GM12878 (cell line): Measurements from ENCODE around the gene MFSD12. TPM values are rescaled to one million over a fixed set of nuclear protein-coding genes. Genes with fewer than 3 reads are reported as not detected.

Experiments
- ATAC-seq: fragments of 200-7000 bp; cut with Tn5 transposase; 3 replicates; pipeline ENCODE4 v1.9.1; 2020; ENCODE audit warnings: mild to moderate bottlenecking, moderate library complexity
- BruUV-seq: library from RNA; stranded (reverse); fragments of 400-500 nt; replicated peaks from 2 replicates; lab custom pipeline; 2021; lab: Mats Ljungman, UMichigan
- CTCF ChIA-PET: fragments of 300-600 bp; sonication (Branson Sonifier 250); formaldehyde crosslinking; extraction: SDS; loops from one replicate; lab custom pipeline; 2021; ENCODE audit warnings: inconsistent platforms; lab: Yijun Ruan, JAX
- POLR2A ChIA-PET: fragments of 350-600 bp; formaldehyde crosslinking; extraction: SDS; loops from one replicate; lab custom pipeline; 2021; ENCODE audit warnings: inconsistent platforms; lab: Charles Lee
- RAD21 ChIA-PET: fragments of 300-600 bp; sonication (Branson Sonifier 250); formaldehyde crosslinking; loops from one replicate; lab custom pipeline; 2023; ENCODE audit warnings: antibody characterized with exemption; ENCODE audit not compliant: unreplicated experiment; lab: Charles Lee
- SMC1A ChIA-PET: fragments of 300-600 bp; sonication (Branson Sonifier 250); formaldehyde crosslinking; loops from one replicate; lab custom pipeline; 2023; ENCODE audit not compliant: unreplicated experiment, uncharacterized antibody; lab: Charles Lee
- DNase-seq: peaks from one replicate; pipeline ENCODE4 v3.0.0-alpha.2; 2011; ENCODE audit warnings: low read depth, low spot score
- FAIRE-seq: peaks from 3 replicates; lab custom pipeline; 2011; peaks lifted over from hg19 to GRCh38; lab: Jason Lieb, UNC
- H2AFZ ChIP-seq: 2 replicates; pipeline ENCODE4 v1.6.0; 2011; ENCODE audit warnings: low read depth, low read length, control low read depth; ENCODE audit not compliant: control insufficient read depth
- H3K27ac ChIP-seq: 2 replicates; pipeline ENCODE4 v1.5.1; 2011; ENCODE audit warnings: control low read depth; ENCODE audit not compliant: control insufficient read depth, insufficient read depth
- H3K27me3 ChIP-seq, 2 experiments: replicated peaks in 1 of 2; 2 replicates each; pipeline versions ENCODE4 v1.6.0 to v1.6.1; 2011; ENCODE audit warnings: low read length in 1 of 2; ENCODE audit not compliant: control insufficient read depth in 2 of 2, insufficient read depth in 2 of 2
- H3K36me3 ChIP-seq, 2 experiments: 2 replicates each; pipeline ENCODE4 v1.5.1; 2011; ENCODE audit warnings: low read length in 1 of 2; ENCODE audit not compliant: control insufficient read depth in 2 of 2, insufficient read depth in 2 of 2
- H3K4me1 ChIP-seq: 2 replicates; pipeline ENCODE4 v1.6.1; 2011; ENCODE audit warnings: mild to moderate bottlenecking, low read length, moderate library complexity, mixed read lengths; ENCODE audit not compliant: control insufficient read depth, insufficient read depth
- H3K4me2 ChIP-seq: 2 replicates; pipeline ENCODE4 v1.6.0; 2011; ENCODE audit warnings: control low read depth; ENCODE audit not compliant: control insufficient read depth, insufficient read depth
- H3K4me3 ChIP-seq: fragments of 200-600 bp; sonication (generic); 2 replicates; pipeline ENCODE4 v1.5.1; 2016
- H3K79me2 ChIP-seq: 2 replicates; pipeline ENCODE4 v1.6.0; 2011; ENCODE audit warnings: low read length; ENCODE audit not compliant: control insufficient read depth, insufficient read depth
- H3K9ac ChIP-seq: 2 replicates; pipeline ENCODE4 v1.8.0; 2011; ENCODE audit warnings: low read length, control low read depth, mixed read lengths; ENCODE audit not compliant: control insufficient read depth, insufficient read depth
- H3K9me3 ChIP-seq: replicated peaks from 3 replicates; pipeline ENCODE4 v1.5.1; 2011; ENCODE audit warnings: mild to moderate bottlenecking, low read length; ENCODE audit not compliant: control insufficient read depth, insufficient read depth
- H4K20me1 ChIP-seq: 2 replicates; pipeline ENCODE4 v1.6.0; 2011; ENCODE audit not compliant: control insufficient read depth, insufficient read depth
- ATF7 ChIP-seq: fragments of 450-650 bp; IDR thresholded peaks from 2 replicates; pipeline ENCODE4 v1.6.1; 2016; ENCODE audit warnings: low read depth, mild to moderate bottlenecking
- BHLHE40 ChIP-seq, 2 experiments: fragments of 450-650 bp in 1 of 2; IDR thresholded peaks; 2 replicates each; pipeline ENCODE4 v1.6.1; 2011 to 2017; ENCODE audit warnings: low read depth in 2 of 2, borderline replicate concordance in 1 of 2, improper control_type of control experiment in 1 of 2, low read length in 1 of 2, mild to moderate bottlenecking in 1 of 2
- CREB1 ChIP-seq: IDR thresholded peaks from 2 replicates; pipeline ENCODE4 v1.6.1; 2012; ENCODE audit warnings: low read depth, mild to moderate bottlenecking, inconsistent platforms
- DPF2 ChIP-seq: fragments of 450-650 bp; IDR thresholded peaks from 2 replicates; pipeline ENCODE4 v1.6.1; 2017; ENCODE audit warnings: mild to moderate bottlenecking
- GATAD2B ChIP-seq: fragments of 450-650 bp; conservative IDR thresholded peaks from 2 replicates; pipeline ENCODE4 v1.6.1; 2017; ENCODE audit warnings: low read depth, mild to moderate bottlenecking, moderate library complexity
- IKZF1 ChIP-seq: fragments of 450-650 bp; conservative IDR thresholded peaks from 2 replicates; pipeline ENCODE4 v1.6.1; 2017; ENCODE audit warnings: antibody characterized with exemption, mild to moderate bottlenecking
- MEF2B ChIP-seq: fragments of 450-650 bp; IDR thresholded peaks from 2 replicates; pipeline ENCODE4 v1.6.1; 2018; ENCODE audit warnings: mild to moderate bottlenecking, moderate library complexity; ENCODE audit not compliant: partially characterized antibody, poor library complexity, severe bottlenecking
- MTA2 ChIP-seq: fragments of 450-650 bp; IDR thresholded peaks from 2 replicates; pipeline ENCODE4 v1.6.1; 2016; ENCODE audit warnings: low read depth, mild to moderate bottlenecking, moderate library complexity
- POLR2A ChIP-seq: IDR thresholded peaks from 2 replicates; pipeline ENCODE4 v1.6.1; 2011; ENCODE audit warnings: low read depth, mild to moderate bottlenecking, low read length
- RAD51 ChIP-seq: fragments of 450-650 bp; IDR thresholded peaks from 2 replicates; pipeline ENCODE4 v1.6.1; 2016; ENCODE audit warnings: moderate library complexity, mild to moderate bottlenecking, inconsistent platforms
- RFX5 ChIP-seq: IDR thresholded peaks from 2 replicates; pipeline ENCODE4 v1.6.1; 2011; ENCODE audit warnings: low read depth, low read length, improper control_type of control experiment
- RUNX3 ChIP-seq: IDR thresholded peaks from 2 replicates; pipeline ENCODE4 v1.6.1; 2012; ENCODE audit warnings: low read length, inconsistent platforms
- YY1 ChIP-seq: IDR thresholded peaks from 2 replicates; pipeline ENCODE4 v1.6.1; 2011; ENCODE audit warnings: low read depth, mild to moderate bottlenecking, low read length
- WGBS: methylation state at CpG from one replicate; pipeline ENCODE4 v1.1.6; 2016; ENCODE audit warnings: low lambda C conversion rate; ENCODE audit not compliant: insufficient replicate concordance, insufficient coverage; ENCODE audit errors: missing lambda C conversion rate; 5-methylcytosine and 5-hydroxymethylcytosine counted together
- in situ Hi-C: fragments of 300-500 bp; cut with MboI; formaldehyde crosslinking; loops from 9 replicates; pipeline ENCODE4 v1.14.3; 2018; ENCODE audit warnings: mixed read lengths
- intact Hi-C: fragments of 100-400 bp; cut with micrococcal nuclease; formaldehyde crosslinking; loops from one replicate; pipeline ENCODE4 v1.14.2; 2022; ENCODE audit not compliant: unreplicated experiment
- polyA plus RNA-seq, 11 experiments: library from polyadenylated mRNA; depleted of rRNA in 4 of 11; unstranded in 6 of 11; stranded (reverse) in 5 of 11; fragments of >200 nt; fragmentation: Nextera tagmentation in 4 of 11; fragmentation: Illumina TruSeq in 1 of 11; extraction: Ambion mirVana in 4 of 11; extraction: Trizol in 1 of 11; gene quantifications; 1 replicate in 1 of 11; 2 replicates in 10 of 11; pipeline versions ENCODE4 v1.2.1 to v1.2.3, GENCODE V29; 2011 to 2016; ENCODE audit warnings: inconsistent platforms in 2 of 11, missing spikeins in 2 of 11, low read depth in 1 of 11
- total RNA-seq, 4 experiments: library from RNA; depleted of rRNA in 3 of 4; stranded (reverse); fragments of >200 nt in 3 of 4; fragmentation: Illumina TruSeq in 1 of 4; extraction: Trizol in 1 of 4; gene quantifications; 2 replicates each; pipeline versions ENCODE4 v1.2.1 to v1.2.3, GENCODE V29; 2013 to 2021
- TF ChIP-seq, protein P1 (sequence below): IDR thresholded peaks from 2 replicates; pipeline ENCODE4 v1.6.1; 2011; ENCODE audit warnings: borderline replicate concordance, low read depth, mild to moderate bottlenecking, moderate library complexity, mixed read lengths, low read length; ENCODE audit not compliant: insufficient read depth; ENCODE audit errors: extremely low read length
- TF ChIP-seq, protein P2 (sequence below), 3 experiments: IDR thresholded peaks in 2 of 3; conservative IDR thresholded peaks in 1 of 3; 2 replicates each; pipeline ENCODE4 v1.5.1; 2011; ENCODE audit warnings: low read depth in 3 of 3, low read length in 3 of 3, mild to moderate bottlenecking in 3 of 3, control low read depth in 2 of 3, moderate library complexity in 2 of 3, inconsistent platforms in 1 of 3, mixed read lengths in 1 of 3; ENCODE audit not compliant: control insufficient read depth in 2 of 3, insufficient read depth in 1 of 3; ENCODE audit errors: extremely low read depth in 1 of 3

MFSD12 gene
- total and polyA plus RNA-seq, 10 of the 15 experiments (the other 5 are each of a cell fraction or from before 2014, with no cell fraction given), result 0.58 to 65.9 (median 16.8) TPM

DNA sequence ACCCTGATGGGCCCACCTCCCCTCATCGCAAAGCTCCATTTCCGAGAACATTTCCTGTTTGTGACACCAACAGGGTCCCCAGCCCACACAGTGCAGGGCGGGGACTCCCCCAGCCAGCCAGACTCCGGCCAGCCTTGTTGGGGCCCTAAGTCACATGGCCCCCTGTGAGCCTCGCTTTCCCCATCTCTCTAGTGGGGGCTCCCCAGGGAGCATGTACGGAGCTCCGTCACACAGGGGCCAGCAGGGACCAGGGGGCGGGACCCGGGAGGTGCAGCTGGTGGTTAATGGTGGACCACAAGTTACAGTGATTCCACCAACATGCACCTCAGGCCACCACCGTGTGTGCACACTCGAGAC lies 47.6 kb upstream of the MFSD12 start:
- Histone ChIP-seq H3K36me3 (no peaks in the 10 kb centered on the region), H3K9me3 (no peaks in the 10 kb centered on the region), H3K27me3 (no peaks in the 10 kb centered on the region), H3K27ac (no peak overlapping the region), H2AFZ (peak overlapping the region; percentile 28), H3K79me2 (no peaks in the 10 kb centered on the region), H3K9ac (no peak overlapping the region), H3K4me2 (peak overlapping the region; percentile 15; the same call in 1 of the 2 replicates), H4K20me1 (no peaks in the 10 kb centered on the region), H3K4me1 (peaks cover 12% of the 10 kb centered on the region), H3K4me3 (no peak overlapping the region)
- in situ Hi-C loops (no loop called here), intact Hi-C loops (loop anchor here (5.0 kb wide), 1 partner anchor 33 kb away; the partner anchor contains the start of gene HMG20B)
- BruUV-seq, result no TSS peak
- RAD21 ChIA-PET, result interaction anchor here (0.6 to 1.4 kb wide), 3 partner anchors 16 to 59 kb away, joined by 3 read pairs; no protein-coding TSS in a partner anchor
- ATAC-seq, result peak; percentile 68
- under 1% methylated on average over 11 of the region's 11 CpGs for WGBS
- SMC1A ChIA-PET, result no interaction called here
- no peak for FAIRE-seq
- POLR2A ChIA-PET, result interaction anchor here (1.3 kb wide), 1 partner anchor 14 kb away, joined by 3 read pairs; no protein-coding TSS in a partner anchor
- CTCF ChIA-PET, result interaction anchor here (1.5 kb wide), 2 partner anchors 18 to 60 kb away, joined by 3 to 4 read pairs; no protein-coding TSS in a partner anchor
- DNase-seq, result peak; percentile 11
- peak; percentile 82 for TF ChIP-seq MEF2B
- TF ChIP-seq POLR2A, result peak; percentile 31; the same call in 1 of the 2 replicates
- TF ChIP-seq RAD51, result peak; percentile 54
- TF ChIP-seq BHLHE40 (IDR thresholded peaks at IDR 0.05; ENCODE audit: borderline replicate concordance in 1 of 2, low read depth in 2 of 2, low read length in 1 of 2), result peak in 1 of 2 experiments; percentile 28; a peak in 1 of 4 replicates
- TF ChIP-seq MTA2, result 0 out of 2 replicates have a peak, but pooled peaks have one; percentile 16
- no peak for TF ChIP-seq ATF7
- TF ChIP-seq, protein P1, sequence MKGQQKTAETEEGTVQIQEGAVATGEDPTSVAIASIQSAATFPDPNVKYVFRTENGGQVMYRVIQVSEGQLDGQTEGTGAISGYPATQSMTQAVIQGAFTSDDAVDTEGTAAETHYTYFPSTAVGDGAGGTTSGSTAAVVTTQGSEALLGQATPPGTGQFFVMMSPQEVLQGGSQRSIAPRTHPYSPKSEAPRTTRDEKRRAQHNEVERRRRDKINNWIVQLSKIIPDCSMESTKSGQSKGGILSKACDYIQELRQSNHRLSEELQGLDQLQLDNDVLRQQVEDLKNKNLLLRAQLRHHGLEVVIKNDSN, result peak; percentile 36
- peak; percentile 64; the same call in 1 of the 2 replicates for TF ChIP-seq DPF2
- peak; percentile 29 for TF ChIP-seq RUNX3
- TF ChIP-seq, protein P2, sequence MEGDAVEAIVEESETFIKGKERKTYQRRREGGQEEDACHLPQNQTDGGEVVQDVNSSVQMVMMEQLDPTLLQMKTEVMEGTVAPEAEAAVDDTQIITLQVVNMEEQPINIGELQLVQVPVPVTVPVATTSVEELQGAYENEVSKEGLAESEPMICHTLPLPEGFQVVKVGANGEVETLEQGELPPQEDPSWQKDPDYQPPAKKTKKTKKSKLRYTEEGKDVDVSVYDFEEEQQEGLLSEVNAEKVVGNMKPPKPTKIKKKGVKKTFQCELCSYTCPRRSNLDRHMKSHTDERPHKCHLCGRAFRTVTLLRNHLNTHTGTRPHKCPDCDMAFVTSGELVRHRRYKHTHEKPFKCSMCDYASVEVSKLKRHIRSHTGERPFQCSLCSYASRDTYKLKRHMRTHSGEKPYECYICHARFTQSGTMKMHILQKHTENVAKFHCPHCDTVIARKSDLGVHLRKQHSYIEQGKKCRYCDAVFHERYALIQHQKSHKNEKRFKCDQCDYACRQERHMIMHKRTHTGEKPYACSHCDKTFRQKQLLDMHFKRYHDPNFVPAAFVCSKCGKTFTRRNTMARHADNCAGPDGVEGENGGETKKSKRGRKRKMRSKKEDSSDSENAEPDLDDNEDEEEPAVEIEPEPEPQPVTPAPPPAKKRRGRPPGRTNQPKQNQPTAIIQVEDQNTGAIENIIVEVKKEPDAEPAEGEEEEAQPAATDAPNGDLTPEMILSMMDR (IDR thresholded peaks at IDR 0.05 in 2 of 3, conservative IDR thresholded peaks at IDR 0.05 in 1 of 3; ENCODE audit: control insufficient read depth in 2 of 3, extremely low read depth in 1 of 3, insufficient read depth in 1 of 3, low read depth in 3 of 3, low read length in 3 of 3), result no peak
- no peak for TF ChIP-seq RFX5
- peak; percentile 25; the same call in 1 of the 2 replicates for TF ChIP-seq IKZF1
- peak; percentile 75 for TF ChIP-seq GATAD2B
- 0 out of 2 replicates have a peak, but pooled peaks have one; percentile 18 for TF ChIP-seq YY1
- no peak for TF ChIP-seq CREB1
